SK-N-SH treated with all-trans-retinoic acid at 6 μM for 48 hours (cell line): ENCODE data around the gene ZNF236.
"Not testable (repeated sequence)": the region's sequence is repeated elsewhere in the genome, so short reads cannot be mapped to it uniquely, and the experiment has no call there.

Experiments used
- ATAC-seq: fragments of 200-7000 bp; cut with Tn5 transposase; 3 replicates; pipeline ENCODE4 v1.9.1; 2020; ENCODE audit warnings: mild to moderate bottlenecking, moderate library complexity
- BACH2 ChIP-seq: fragments of 250-450 bp; sonication (Bioruptor Pico); IDR thresholded peaks from 2 replicates; pipeline ENCODE4 v1.9.0; 2021; ENCODE audit warnings: mild to moderate bottlenecking, borderline replicate concordance
- CREB5 ChIP-seq: fragments of 250-450 bp; sonication (Bioruptor Pico); IDR thresholded peaks from 2 replicates; pipeline ENCODE4 v1.5.1; 2020; ENCODE audit warnings: low read depth, mild to moderate bottlenecking, moderate library complexity
- CSDC2 ChIP-seq: fragments of 250-450 bp; sonication (Bioruptor Pico); IDR thresholded peaks from 2 replicates; pipeline ENCODE4 v1.5.0; 2020; ENCODE audit warnings: mild to moderate bottlenecking, moderate library complexity
- CSRNP3 ChIP-seq: fragments of 250-450 bp; sonication (Bioruptor Pico); IDR thresholded peaks from 2 replicates; pipeline ENCODE4 v1.5.1; 2021; ENCODE audit warnings: mild to moderate bottlenecking, moderate library complexity
- ESRRG ChIP-seq: fragments of 250-450 bp; sonication (Bioruptor Pico); IDR thresholded peaks from 2 replicates; pipeline ENCODE4 v1.6.1; 2021; ENCODE audit warnings: mild to moderate bottlenecking
- GLIS3 ChIP-seq: fragments of 250-450 bp; sonication (Bioruptor Pico); IDR thresholded peaks from 2 replicates; pipeline ENCODE4 v1.5.0; 2020; ENCODE audit warnings: mild to moderate bottlenecking, moderate library complexity
- ISL1 ChIP-seq: fragments of 250-450 bp; sonication (Bioruptor Pico); IDR thresholded peaks from 2 replicates; pipeline ENCODE4 v2.1.2; 2022; ENCODE audit warnings: mild to moderate bottlenecking, moderate library complexity
- OSR1 ChIP-seq: fragments of 250-450 bp; sonication (Bioruptor Pico); IDR thresholded peaks from 2 replicates; pipeline ENCODE4 v1.8.0; 2022; ENCODE audit warnings: moderate library complexity, mild to moderate bottlenecking, inconsistent platforms
- PPARA ChIP-seq: fragments of 250-450 bp; sonication (Bioruptor Pico); IDR thresholded peaks from 2 replicates; pipeline ENCODE4 v1.5.0; 2020; ENCODE audit warnings: mild to moderate bottlenecking, borderline replicate concordance
- RARB ChIP-seq: fragments of 250-450 bp; sonication (Bioruptor Pico); IDR thresholded peaks from 2 replicates; pipeline ENCODE4 v1.8.0; 2021; ENCODE audit warnings: mild to moderate bottlenecking, moderate library complexity
- SNAI2 ChIP-seq: fragments of 250-450 bp; sonication (Bioruptor Pico); IDR thresholded peaks from 2 replicates; pipeline ENCODE4 v1.5.0; 2020; ENCODE audit warnings: mild to moderate bottlenecking, moderate library complexity
- TCF4 ChIP-seq: fragments of 250-450 bp; sonication (Bioruptor Pico); IDR thresholded peaks from 2 replicates; pipeline ENCODE4 v1.8.0; 2021; ENCODE audit warnings: mild to moderate bottlenecking, moderate library complexity, borderline replicate concordance
- TOX ChIP-seq: fragments of 250-450 bp; sonication (Bioruptor Pico); IDR thresholded peaks from 2 replicates; pipeline ENCODE4 v1.8.0; 2021; ENCODE audit warnings: mild to moderate bottlenecking, moderate library complexity, borderline replicate concordance
- TSHZ2 ChIP-seq: fragments of 250-450 bp; sonication (Bioruptor Pico); IDR thresholded peaks from 2 replicates; pipeline ENCODE4 v1.5.0; 2020; ENCODE audit warnings: mild to moderate bottlenecking, moderate library complexity
- ZC3H10 ChIP-seq: fragments of 250-450 bp; sonication (Bioruptor Pico); IDR thresholded peaks from 2 replicates; pipeline ENCODE4 v1.5.1; 2021; ENCODE audit warnings: mild to moderate bottlenecking, moderate library complexity
- ZFP3 ChIP-seq: fragments of 250-450 bp; sonication (Bioruptor Pico); IDR thresholded peaks from 2 replicates; pipeline ENCODE4 v1.5.0; 2020; ENCODE audit warnings: mild to moderate bottlenecking, moderate library complexity
- ZFP30 ChIP-seq: fragments of 450-650 bp; formaldehyde crosslinking; IDR thresholded peaks from 2 replicates; pipeline ENCODE4 v1.5.0; 2022; ENCODE audit warnings: mild to moderate bottlenecking, moderate library complexity
- ZNF565 ChIP-seq: fragments of 450-650 bp; formaldehyde crosslinking; conservative IDR thresholded peaks from 2 replicates; pipeline ENCODE4 v1.5.0; 2020; ENCODE audit warnings: low read depth, mild to moderate bottlenecking, moderate library complexity
- ZNF70 ChIP-seq: fragments of 450-650 bp; formaldehyde crosslinking; IDR thresholded peaks from 2 replicates; pipeline ENCODE4 v1.5.0; 2020; ENCODE audit warnings: mild to moderate bottlenecking, moderate library complexity
- ZNF8 ChIP-seq: fragments of 450-650 bp; formaldehyde crosslinking; IDR thresholded peaks from 2 replicates; pipeline ENCODE4 v1.5.0; 2020; ENCODE audit warnings: mild to moderate bottlenecking, moderate library complexity
- TF ChIP-seq, protein P1 (sequence below): fragments of 250-450 bp; sonication (Bioruptor Pico); IDR thresholded peaks from 2 replicates; pipeline ENCODE4 v1.8.0; 2021; ENCODE audit warnings: low read depth, mild to moderate bottlenecking, moderate library complexity, borderline replicate concordance
- TF ChIP-seq, protein P2 (sequence below): fragments of 250-450 bp; sonication (Bioruptor Pico); IDR thresholded peaks from 2 replicates; pipeline ENCODE4 v1.8.0; 2020; ENCODE audit warnings: mild to moderate bottlenecking, moderate library complexity, borderline replicate concordance

The ZNF236 gene

GRCh38 chr18:77017355-77017754 is 195.0 kb downstream of the ZNF236 start:
- no peak for ATAC-seq

GRCh38 chr18:77018650-77019049 is 196.3 kb downstream of the ZNF236 start:
- not testable (repeated sequence) for ATAC-seq

More at GRCh38 chr18:77017355-77017754, 195.0 kb downstream of the ZNF236 start:
- TF ChIP-seq SNAI2 (no peak), BACH2 (CRISPR knock-in tag) (no peak), ZC3H10 (no peak), ESRRG (CRISPR knock-in tag) (no peak), ZNF8 (CRISPR knock-in tag) (no peak), TOX (CRISPR knock-in tag) (no peak), RARB (CRISPR knock-in tag) (no peak), ZFP3 (CRISPR knock-in tag) (no peak), GLIS3 (no peak), TSHZ2 (CRISPR knock-in tag) (no peak), CSDC2 (CRISPR knock-in tag) (no peak), CREB5 (CRISPR knock-in tag) (no peak), ZFP30 (CRISPR knock-in tag) (no peak), OSR1 (no peak), ZNF70 (CRISPR knock-in tag) (no peak)
- TF ChIP-seq, protein P1, sequence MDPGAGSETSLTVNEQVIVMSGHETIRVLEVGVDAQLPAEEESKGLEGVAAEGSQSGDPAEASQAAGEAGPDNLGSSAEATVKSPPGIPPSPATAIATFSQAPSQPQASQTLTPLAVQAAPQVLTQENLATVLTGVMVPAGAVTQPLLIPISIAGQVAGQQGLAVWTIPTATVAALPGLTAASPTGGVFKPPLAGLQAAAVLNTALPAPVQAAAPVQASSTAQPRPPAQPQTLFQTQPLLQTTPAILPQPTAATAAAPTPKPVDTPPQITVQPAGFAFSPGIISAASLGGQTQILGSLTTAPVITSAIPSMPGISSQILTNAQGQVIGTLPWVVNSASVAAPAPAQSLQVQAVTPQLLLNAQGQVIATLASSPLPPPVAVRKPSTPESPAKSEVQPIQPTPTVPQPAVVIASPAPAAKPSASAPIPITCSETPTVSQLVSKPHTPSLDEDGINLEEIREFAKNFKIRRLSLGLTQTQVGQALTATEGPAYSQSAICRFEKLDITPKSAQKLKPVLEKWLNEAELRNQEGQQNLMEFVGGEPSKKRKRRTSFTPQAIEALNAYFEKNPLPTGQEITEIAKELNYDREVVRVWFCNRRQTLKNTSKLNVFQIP (CRISPR knock-in tag) = no peak
- TF ChIP-seq, protein P2, sequence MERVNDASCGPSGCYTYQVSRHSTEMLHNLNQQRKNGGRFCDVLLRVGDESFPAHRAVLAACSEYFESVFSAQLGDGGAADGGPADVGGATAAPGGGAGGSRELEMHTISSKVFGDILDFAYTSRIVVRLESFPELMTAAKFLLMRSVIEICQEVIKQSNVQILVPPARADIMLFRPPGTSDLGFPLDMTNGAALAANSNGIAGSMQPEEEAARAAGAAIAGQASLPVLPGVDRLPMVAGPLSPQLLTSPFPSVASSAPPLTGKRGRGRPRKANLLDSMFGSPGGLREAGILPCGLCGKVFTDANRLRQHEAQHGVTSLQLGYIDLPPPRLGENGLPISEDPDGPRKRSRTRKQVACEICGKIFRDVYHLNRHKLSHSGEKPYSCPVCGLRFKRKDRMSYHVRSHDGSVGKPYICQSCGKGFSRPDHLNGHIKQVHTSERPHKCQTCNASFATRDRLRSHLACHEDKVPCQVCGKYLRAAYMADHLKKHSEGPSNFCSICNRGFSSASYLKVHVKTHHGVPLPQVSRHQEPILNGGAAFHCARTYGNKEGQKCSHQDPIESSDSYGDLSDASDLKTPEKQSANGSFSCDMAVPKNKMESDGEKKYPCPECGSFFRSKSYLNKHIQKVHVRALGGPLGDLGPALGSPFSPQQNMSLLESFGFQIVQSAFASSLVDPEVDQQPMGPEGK (CRISPR knock-in tag) = no peak

GRCh38 chr18:77019641-77020040 is 197.3 kb downstream of the ZNF236 start:
- TF ChIP-seq SNAI2 (no peak), ZFP3 (CRISPR knock-in tag) (no peak), ZNF8 (CRISPR knock-in tag) (no peak), CSDC2 (CRISPR knock-in tag) (no peak), CREB5 (CRISPR knock-in tag) (no peak), ISL1 (no peak), RARB (CRISPR knock-in tag) (no peak), ZFP30 (CRISPR knock-in tag) (no peak), ZNF565 (CRISPR knock-in tag) (no peak), ZNF70 (CRISPR knock-in tag) (no peak), PPARA (no peak), TOX (CRISPR knock-in tag) (no peak), OSR1 (no peak), GLIS3 (no peak), ZC3H10 (no peak), BACH2 (CRISPR knock-in tag) (no peak), TSHZ2 (CRISPR knock-in tag) (no peak), CSRNP3 (no peak), TCF4 (no peak)
- TF ChIP-seq, protein P2 (CRISPR knock-in tag) = no peak
- TF ChIP-seq, all 23 proteins: peak for 0
- ATAC-seq = no peak
